Mesenchymal stem cell (in vitro differentiated cells and primary cell): ENCODE measurements around the gene HPS6.
A peak's percentile ranks its signal among the peaks of the same experiment; 100 is the strongest.

Source experiments
- DNase-seq: peaks from one replicate; pipeline ENCODE4 v3.0.0-alpha.2; 2013
- H2AFZ ChIP-seq: one replicate; pipeline ENCODE4 v1.6.1; 2013; ENCODE audit warnings: low read depth, mild to moderate bottlenecking, control low read depth, inconsistent platforms, low read length, moderate library complexity
- H2AK5ac ChIP-seq: 2 replicates; pipeline ENCODE4 v1.6.1; 2013; ENCODE audit warnings: low read length, moderate library complexity, mild to moderate bottlenecking, inconsistent platforms; ENCODE audit not compliant: severe bottlenecking
- H2BK120ac ChIP-seq: one replicate; pipeline ENCODE4 v1.6.1; 2013; ENCODE audit warnings: low read depth, mild to moderate bottlenecking, inconsistent platforms, low read length, moderate library complexity
- H2BK12ac ChIP-seq, 2 experiments: one replicate each; pipeline ENCODE4 v1.6.1; 2013; ENCODE audit warnings: inconsistent platforms in 2 of 2, low read length in 2 of 2, mild to moderate bottlenecking in 2 of 2, moderate library complexity in 2 of 2, control low read depth in 1 of 2
- H2BK15ac ChIP-seq: one replicate; pipeline ENCODE4 v1.6.1; 2013; ENCODE audit warnings: mild to moderate bottlenecking, low read depth, inconsistent platforms; ENCODE audit not compliant: poor library complexity, severe bottlenecking
- H2BK5ac ChIP-seq: 2 replicates; pipeline ENCODE4 v1.6.1; 2013; ENCODE audit warnings: low read depth, mild to moderate bottlenecking, low read length, control low read depth, inconsistent platforms; ENCODE audit not compliant: poor library complexity, severe bottlenecking
- H3K14ac ChIP-seq, 2 experiments: one replicate each; pipeline ENCODE4 v1.6.1; 2013; ENCODE audit warnings: inconsistent platforms in 2 of 2, low read length in 2 of 2, control low read depth in 1 of 2, mild to moderate bottlenecking in 1 of 2, moderate library complexity in 1 of 2
- H3K18ac ChIP-seq, 2 experiments: one replicate each; pipeline ENCODE4 v1.6.1; 2013; ENCODE audit warnings: inconsistent platforms in 2 of 2, low read length in 2 of 2, control low read depth in 1 of 2, low read depth in 1 of 2, mild to moderate bottlenecking in 1 of 2
- H3K23ac ChIP-seq, 2 experiments: one replicate each; pipeline ENCODE4 v1.6.1; 2013; ENCODE audit warnings: inconsistent platforms in 2 of 2, low read length in 2 of 2, mild to moderate bottlenecking in 2 of 2, moderate library complexity in 2 of 2, control low read depth in 1 of 2
- H3K27ac ChIP-seq: 2 replicates; pipeline ENCODE4 v1.5.1; 2013; ENCODE audit warnings: mild to moderate bottlenecking, moderate library complexity, low read length, control low read depth, inconsistent platforms; ENCODE audit not compliant: poor library complexity, severe bottlenecking
- H3K27me3 ChIP-seq, 2 experiments: 2 replicates each; pipeline versions ENCODE4 v1.6.1 to v1.7.0; 2013; ENCODE audit warnings: low read length in 2 of 2, mild to moderate bottlenecking in 2 of 2, moderate library complexity in 2 of 2, control low read depth in 1 of 2, inconsistent platforms in 1 of 2; ENCODE audit not compliant: control insufficient read depth in 1 of 2, insufficient read depth in 1 of 2
- H3K36me3 ChIP-seq, 2 experiments: 2 replicates each; pipeline versions ENCODE4 v1.6.1 to v1.7.0; 2013; ENCODE audit warnings: low read length in 2 of 2, control low read depth in 1 of 2, inconsistent platforms in 1 of 2, low read depth in 1 of 2, mild to moderate bottlenecking in 1 of 2; ENCODE audit not compliant: insufficient read depth in 2 of 2, control insufficient read depth in 1 of 2
- H3K4ac ChIP-seq, 2 experiments: one replicate each; pipeline ENCODE4 v1.6.1; 2013; ENCODE audit warnings: inconsistent platforms in 2 of 2, low read length in 2 of 2, mild to moderate bottlenecking in 2 of 2, moderate library complexity in 2 of 2, control low read depth in 1 of 2, low read depth in 1 of 2
- H3K4me1 ChIP-seq: 2 replicates; pipeline ENCODE4 v1.6.1; 2013; ENCODE audit warnings: low read depth, low read length, control low read depth; ENCODE audit not compliant: control insufficient read depth, insufficient read depth
- H3K4me2 ChIP-seq: 2 replicates; pipeline ENCODE4 v1.6.1; 2013; ENCODE audit warnings: low read length, mild to moderate bottlenecking, inconsistent platforms; ENCODE audit not compliant: poor library complexity, severe bottlenecking
- H3K4me3 ChIP-seq, 2 experiments: 2 replicates each; pipeline versions ENCODE4 v1.5.1 to v1.7.0; 2013; ENCODE audit warnings: low read length in 2 of 2, mild to moderate bottlenecking in 2 of 2, control low read depth in 1 of 2, low read depth in 1 of 2; ENCODE audit not compliant: insufficient read depth in 1 of 2
- H3K79me1 ChIP-seq: replicated peaks from 2 replicates; pipeline ENCODE4 v1.6.1; 2013; ENCODE audit warnings: mild to moderate bottlenecking, control low read depth, low read length, inconsistent platforms; ENCODE audit not compliant: poor library complexity, severe bottlenecking
- H3K9ac ChIP-seq: 2 replicates; pipeline ENCODE4 v1.7.0; 2013; ENCODE audit warnings: mild to moderate bottlenecking, low read length, moderate library complexity
- H3K9me3 ChIP-seq: 2 replicates; pipeline ENCODE4 v1.7.0; 2013; ENCODE audit warnings: mild to moderate bottlenecking, low read length; ENCODE audit not compliant: control insufficient read depth
- H4K8ac ChIP-seq: one replicate; pipeline ENCODE4 v1.6.1; 2013; ENCODE audit warnings: inconsistent platforms, mild to moderate bottlenecking, low read length, moderate library complexity
- H4K91ac ChIP-seq: one replicate; pipeline ENCODE4 v1.6.1; 2013; ENCODE audit warnings: mild to moderate bottlenecking, low read length, inconsistent platforms
- WGBS: methylation state at CpG from one replicate; pipeline ENCODE4 v1.1.7; 2013; ENCODE audit warnings: mixed read lengths; 5-methylcytosine and 5-hydroxymethylcytosine counted together

The HPS6 gene

GRCh38 chr10:102068216-102068615 lies 3.1 kb downstream of the HPS6 start:
- Histone ChIP-seq H3K4me2 (no peak overlapping the region), H2AFZ (no peak overlapping the region), H3K9me3 (no peaks in the 10 kb centered on the region), H2BK15ac (no peak overlapping the region), H4K91ac (no peak overlapping the region), H2BK120ac (no peak overlapping the region), H2BK12ac (no peak overlapping the region), H4K8ac (no peak overlapping the region), H3K79me1 (peaks cover 37% of the 10 kb centered on the region), H3K27me3 (no peaks in the 10 kb centered on the region), H3K27ac (no peak overlapping the region), H3K14ac (no peak overlapping the region), H3K4ac (no peak overlapping the region), H3K18ac (no peak overlapping the region), H3K4me1 (peaks cover 19% of the 10 kb centered on the region), H3K4me3 (no peak overlapping the region), H3K23ac (no peak overlapping the region), H2BK5ac (no peak overlapping the region), H3K9ac (no peak overlapping the region), H3K36me3 (peaks cover 25 to 39% of the 10 kb centered on the region in 2 experiments), H2AK5ac (no peak overlapping the region)
- 90% methylated on average over 1 of the region's 1 CpG for WGBS
- no peak for DNase-seq

- no peak overlapping the region for H3K4me2 ChIP-seq
- no peak overlapping the region for H2AFZ ChIP-seq
- peaks cover 19% of the 10 kb centered on the region for H3K4me1 ChIP-seq
- H3K14ac ChIP-seq, result no peak overlapping the region
- no peak for DNase-seq
- H2AK5ac ChIP-seq, result no peak overlapping the region
- H4K8ac ChIP-seq, result no peak overlapping the region
- H2BK15ac ChIP-seq, result no peak overlapping the region
- no peaks in the 10 kb centered on the region for H3K27me3 ChIP-seq
- H2BK12ac ChIP-seq, result no peak overlapping the region
- no peak overlapping the region for H4K91ac ChIP-seq
- H2BK5ac ChIP-seq, result no peak overlapping the region
- no peak overlapping the region for H3K27ac ChIP-seq
- H3K9me3 ChIP-seq, result no peaks in the 10 kb centered on the region
- no peak overlapping the region for H3K4ac ChIP-seq
- H3K79me1 ChIP-seq, result peaks cover 37% of the 10 kb centered on the region
- no peak overlapping the region for H2BK120ac ChIP-seq
- no peak overlapping the region for H3K23ac ChIP-seq
- H3K4me3 ChIP-seq, result no peak overlapping the region
- no peak overlapping the region for H3K9ac ChIP-seq
- H3K36me3 ChIP-seq, result peaks cover 25 to 39% of the 10 kb centered on the region in 2 experiments
- no peak overlapping the region for H3K18ac ChIP-seq
Measured at GRCh38 chr10:102069071-102069470, 3.9 kb downstream of the HPS6 start.

DNA sequence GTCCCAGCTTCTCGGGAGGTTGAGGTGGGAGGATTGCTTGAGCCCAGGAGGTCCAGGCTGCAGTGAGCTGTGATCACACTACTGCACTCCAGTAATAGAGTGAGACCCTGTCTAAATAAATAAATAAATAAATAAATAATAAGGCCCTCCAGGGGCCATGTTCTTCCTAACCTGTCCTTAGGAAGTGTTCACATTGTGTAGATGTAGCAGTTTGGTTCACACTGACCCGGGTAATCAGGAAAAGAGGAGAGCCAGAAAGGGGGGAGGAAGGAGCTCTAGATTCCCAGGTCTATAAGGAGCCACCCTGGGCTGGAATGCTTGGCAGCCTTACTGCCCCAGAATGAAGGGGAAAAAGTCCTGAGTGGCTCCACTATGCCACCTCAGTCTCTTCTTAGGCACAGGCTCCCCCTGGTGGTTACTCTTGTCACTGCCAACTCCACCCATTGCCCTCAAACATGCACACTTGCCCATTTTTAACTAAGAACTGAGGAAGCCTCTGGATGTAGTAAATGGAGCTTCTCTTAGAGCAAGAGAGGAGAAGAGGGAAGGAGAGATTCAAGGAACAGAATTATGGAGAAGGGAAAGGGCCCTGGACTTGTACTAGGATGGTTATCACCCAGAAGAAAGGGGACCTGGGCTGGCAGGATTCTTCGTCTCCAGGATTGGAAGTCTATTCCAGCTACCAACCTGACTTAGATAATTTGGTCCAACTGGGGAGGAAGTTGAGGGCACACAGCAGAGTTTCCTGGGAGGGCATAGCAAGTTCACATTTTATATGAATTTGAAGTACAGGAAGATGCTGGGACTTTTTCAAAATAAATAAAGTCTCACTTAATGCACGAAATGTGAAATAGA lies 7.8 kb downstream of the HPS6 start:
- no peak overlapping the region for H3K18ac ChIP-seq
- H2BK12ac ChIP-seq, result no peak overlapping the region
- 88% methylated on average over 3 of the region's 4 CpGs for WGBS
- no peak overlapping the region for H2AFZ ChIP-seq
- DNase-seq, result peak; percentile 77
- H2BK120ac ChIP-seq, result no peak overlapping the region
- no peak overlapping the region for H3K27ac ChIP-seq
- no peak overlapping the region for H2BK5ac ChIP-seq
- H2AK5ac ChIP-seq, result no peak overlapping the region
- H2BK15ac ChIP-seq, result no peak overlapping the region
- no peak overlapping the region for H3K4me3 ChIP-seq
- no peak overlapping the region for H3K4me2 ChIP-seq
- no peak overlapping the region for H3K4ac ChIP-seq
- H4K8ac ChIP-seq, result no peak overlapping the region
- no peak overlapping the region for H3K14ac ChIP-seq
- H3K9me3 ChIP-seq, result no peaks in the 10 kb centered on the region
- H3K27me3 ChIP-seq, result no peaks in the 10 kb centered on the region
- H3K79me1 ChIP-seq, result peaks cover 21% of the 10 kb centered on the region
- no peak overlapping the region for H4K91ac ChIP-seq
- no peak overlapping the region for H3K9ac ChIP-seq
- no peak overlapping the region for H3K23ac ChIP-seq
- no peaks in the 10 kb centered on the region for H3K4me1 ChIP-seq
- peaks cover 17 to 23% of the 10 kb centered on the region in 2 experiments for H3K36me3 ChIP-seq

- H3K4me2 ChIP-seq, result no peak overlapping the region
- H2BK120ac ChIP-seq, result no peak overlapping the region
- H2AK5ac ChIP-seq, result no peak overlapping the region
- no peak overlapping the region for H3K4ac ChIP-seq
- H2BK12ac ChIP-seq, result no peak overlapping the region
- H4K8ac ChIP-seq, result no peak overlapping the region
- no peak overlapping the region for H3K23ac ChIP-seq
- no peak overlapping the region for H2AFZ ChIP-seq
- 80% methylated on average over 1 of the region's 3 CpGs for WGBS
- no peak overlapping the region for H3K27ac ChIP-seq
- H3K14ac ChIP-seq, result no peak overlapping the region
- no peaks in the 10 kb centered on the region for H3K4me1 ChIP-seq
- H2BK5ac ChIP-seq, result no peak overlapping the region
- H3K27me3 ChIP-seq, result peaks cover 2 to 5% of the 10 kb centered on the region in 2 experiments
- H4K91ac ChIP-seq, result no peak overlapping the region
- H3K9ac ChIP-seq, result no peak overlapping the region
- H3K36me3 ChIP-seq, result no peaks in the 10 kb centered on the region
- DNase-seq, result no peak
- H3K9me3 ChIP-seq, result no peaks in the 10 kb centered on the region
- no peaks in the 10 kb centered on the region for H3K79me1 ChIP-seq
- H2BK15ac ChIP-seq, result no peak overlapping the region
- no peak overlapping the region for H3K4me3 ChIP-seq
- H3K18ac ChIP-seq, result no peak overlapping the region
Measured at GRCh38 chr10:102083541-102083940, 18.4 kb downstream of the HPS6 start.
